ENCODE measurements around the gene WSCD2.

The WSCD2 gene

DNA sequence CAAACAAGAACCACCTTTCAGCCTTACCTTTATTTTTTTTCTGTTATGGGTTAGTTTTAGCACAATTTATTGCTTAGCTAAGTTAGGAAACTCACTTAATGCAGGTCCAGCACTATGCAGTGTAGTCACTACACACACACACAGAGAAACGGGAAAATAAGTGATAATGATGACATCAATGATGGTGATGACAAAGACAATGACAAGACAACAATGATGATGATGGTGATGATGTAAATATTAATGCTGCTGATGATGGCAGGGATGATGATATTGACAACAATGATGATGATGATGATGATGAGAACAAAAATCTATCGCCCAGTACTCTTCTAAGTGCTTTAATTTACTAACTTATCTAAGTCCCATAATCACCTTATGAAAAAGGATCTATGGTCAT, 41.1 kb downstream of the WSCD2 start:
- DNase-seq (ENCODE audit: extremely low spot score): no peak
- CTCF ChIA-PET: no interaction called here
- POLR2A ChIA-PET: no interaction called here
- TF ChIP-seq, protein P1, sequence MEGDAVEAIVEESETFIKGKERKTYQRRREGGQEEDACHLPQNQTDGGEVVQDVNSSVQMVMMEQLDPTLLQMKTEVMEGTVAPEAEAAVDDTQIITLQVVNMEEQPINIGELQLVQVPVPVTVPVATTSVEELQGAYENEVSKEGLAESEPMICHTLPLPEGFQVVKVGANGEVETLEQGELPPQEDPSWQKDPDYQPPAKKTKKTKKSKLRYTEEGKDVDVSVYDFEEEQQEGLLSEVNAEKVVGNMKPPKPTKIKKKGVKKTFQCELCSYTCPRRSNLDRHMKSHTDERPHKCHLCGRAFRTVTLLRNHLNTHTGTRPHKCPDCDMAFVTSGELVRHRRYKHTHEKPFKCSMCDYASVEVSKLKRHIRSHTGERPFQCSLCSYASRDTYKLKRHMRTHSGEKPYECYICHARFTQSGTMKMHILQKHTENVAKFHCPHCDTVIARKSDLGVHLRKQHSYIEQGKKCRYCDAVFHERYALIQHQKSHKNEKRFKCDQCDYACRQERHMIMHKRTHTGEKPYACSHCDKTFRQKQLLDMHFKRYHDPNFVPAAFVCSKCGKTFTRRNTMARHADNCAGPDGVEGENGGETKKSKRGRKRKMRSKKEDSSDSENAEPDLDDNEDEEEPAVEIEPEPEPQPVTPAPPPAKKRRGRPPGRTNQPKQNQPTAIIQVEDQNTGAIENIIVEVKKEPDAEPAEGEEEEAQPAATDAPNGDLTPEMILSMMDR (IDR thresholded peaks at IDR 0.05; ENCODE audit: control extremely low read depth, extremely low read depth, low read depth, missing control alignments): no peak

DNA sequence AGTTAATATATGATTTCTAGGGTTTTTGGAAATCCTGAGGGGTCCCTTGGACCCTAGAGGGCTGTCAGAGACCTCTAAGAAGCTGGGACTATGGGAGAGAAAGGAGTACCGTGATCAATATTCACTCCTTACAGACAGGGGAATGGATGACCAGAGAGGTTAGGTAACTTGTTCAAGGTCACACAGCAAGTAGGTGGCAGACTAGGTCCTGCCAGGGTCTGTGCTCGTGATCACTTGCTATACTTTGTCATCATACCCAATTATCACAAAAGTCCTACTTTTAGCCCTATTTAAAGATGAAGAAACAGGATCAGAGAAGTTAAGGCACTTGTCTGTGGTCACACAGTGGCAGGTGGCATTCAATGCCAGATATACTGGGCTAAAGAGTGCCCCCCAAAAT, 42.9 kb downstream of the WSCD2 start:
- CTCF ChIA-PET: interaction anchor here (0.8 kb wide), 1 partner anchor 10 kb away, joined by 3 read pairs; no protein-coding TSS in a partner anchor
- DNase-seq (ENCODE audit: extremely low spot score): no peak
- TF ChIP-seq, protein P1 (IDR thresholded peaks at IDR 0.05; ENCODE audit: control extremely low read depth, extremely low read depth, low read depth, missing control alignments): no peak
- POLR2A ChIA-PET: no interaction called here

DNA sequence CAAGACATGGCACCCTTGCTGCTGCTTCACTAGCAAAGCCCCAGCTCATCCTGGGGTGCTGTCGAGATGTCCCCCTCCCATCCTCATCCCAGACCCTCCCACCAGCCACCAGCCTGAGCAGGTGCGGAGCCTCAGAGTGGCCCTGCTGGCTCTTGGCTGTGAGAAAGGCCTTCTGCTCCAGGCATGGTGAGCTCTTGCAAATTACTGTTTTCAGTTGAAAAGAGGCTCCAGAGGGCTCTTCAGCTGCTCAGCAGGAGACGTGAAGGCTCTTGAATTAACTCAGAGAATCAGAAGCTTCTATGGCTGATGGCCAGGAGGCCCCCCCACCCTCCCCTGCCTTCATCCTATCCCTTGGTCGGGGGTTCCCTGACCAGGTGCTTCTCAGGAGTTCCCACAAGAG, 44.1 kb downstream of the WSCD2 start:
- ChIA-PET CTCF (interaction anchor here (0.8 to 1.4 kb wide), 3 partner anchors 9 to 22 kb away, joined by 3 to 5 read pairs (median 4); no protein-coding TSS in a partner anchor), POLR2A (no interaction called here)
- no peak for DNase-seq (ENCODE audit: extremely low spot score)
- TF ChIP-seq, protein P1 (IDR thresholded peaks at IDR 0.05; ENCODE audit: control extremely low read depth, extremely low read depth, low read depth, missing control alignments): no peak

DNA sequence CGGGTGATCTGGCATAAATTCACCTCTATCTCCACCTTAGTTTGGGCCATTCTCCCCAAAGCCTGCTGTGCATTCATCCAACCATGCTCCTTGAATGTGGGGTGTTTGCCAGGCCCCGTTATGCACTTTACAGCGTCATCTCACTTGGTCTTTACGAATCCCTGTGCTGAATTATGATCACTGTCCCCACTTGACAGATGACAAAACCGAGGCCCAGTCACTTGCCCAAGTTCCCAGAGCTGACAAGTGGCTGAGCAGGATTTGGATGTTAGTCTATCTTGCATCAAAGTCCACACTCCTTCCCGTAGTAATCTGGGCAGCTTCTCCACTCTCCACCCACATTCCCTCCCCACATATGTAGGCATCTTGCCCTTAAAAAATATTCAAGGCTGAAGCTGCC, 44.8 kb downstream of the WSCD2 start:
- no peak for DNase-seq (ENCODE audit: extremely low spot score)
- CTCF ChIA-PET: interaction anchor here (0.9 to 1.4 kb wide), 2 partner anchors 21 to 283 kb away, joined by 3 to 5 read pairs; no protein-coding TSS in a partner anchor
- TF ChIP-seq, protein P1 (IDR thresholded peaks at IDR 0.05; ENCODE audit: control extremely low read depth, extremely low read depth, low read depth, missing control alignments): no peak
- POLR2A ChIA-PET: no interaction called here

DNA sequence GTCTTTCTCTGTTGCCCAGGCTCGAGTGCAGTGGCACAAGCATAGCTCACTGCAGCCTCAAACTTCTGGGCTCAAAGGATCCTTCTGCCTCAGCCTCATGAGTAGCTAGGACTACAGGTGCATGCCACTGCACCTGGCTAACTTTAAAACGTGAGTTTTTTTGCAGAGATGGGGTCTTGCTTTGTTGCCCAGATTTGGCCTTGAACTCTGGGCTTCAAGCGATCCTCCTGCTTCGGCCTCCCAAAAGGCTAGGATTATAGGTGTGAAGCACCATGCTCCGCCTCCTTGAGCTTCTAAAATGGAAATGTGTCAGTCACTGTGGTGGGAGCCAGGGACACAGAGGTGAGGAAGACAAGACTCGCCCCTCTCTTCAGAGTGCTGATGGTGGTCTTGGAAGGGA, 45.6 kb downstream of the WSCD2 start:
- TF ChIP-seq, protein P1 (IDR thresholded peaks at IDR 0.05; ENCODE audit: control extremely low read depth, extremely low read depth, low read depth, missing control alignments): no peak
- ChIA-PET POLR2A (no interaction called here), CTCF (interaction anchor here (0.9 to 1.4 kb wide), 2 partner anchors 20 to 282 kb away, joined by 3 to 5 read pairs; no protein-coding TSS in a partner anchor)
- DNase-seq (ENCODE audit: extremely low spot score): no peak

DNA sequence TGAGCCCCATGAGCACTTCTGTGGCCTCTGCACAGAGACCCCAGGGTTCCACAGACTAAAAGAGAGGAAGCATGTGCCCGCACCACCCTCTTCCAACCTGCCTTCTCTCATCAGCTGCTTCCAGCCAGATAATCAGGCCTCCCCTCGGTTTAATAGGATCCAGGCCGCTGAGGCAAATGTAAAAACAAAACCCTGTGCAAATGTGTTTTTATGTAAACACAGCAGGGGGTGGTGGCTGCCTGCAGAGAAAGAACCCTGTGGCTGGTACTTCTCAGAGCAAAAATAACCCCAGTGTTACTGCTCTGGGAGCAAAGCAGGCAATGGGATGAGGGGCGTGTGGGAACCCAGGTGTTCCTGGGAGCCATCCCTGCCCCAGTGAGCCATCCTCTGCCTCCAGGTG, 46.2 kb downstream of the WSCD2 start:
- ChIA-PET CTCF (no interaction called here), POLR2A (no interaction called here)
- no peak for DNase-seq (ENCODE audit: extremely low spot score)
- TF ChIP-seq, protein P1 (IDR thresholded peaks at IDR 0.05; ENCODE audit: control extremely low read depth, extremely low read depth, low read depth, missing control alignments): no peak

DNA sequence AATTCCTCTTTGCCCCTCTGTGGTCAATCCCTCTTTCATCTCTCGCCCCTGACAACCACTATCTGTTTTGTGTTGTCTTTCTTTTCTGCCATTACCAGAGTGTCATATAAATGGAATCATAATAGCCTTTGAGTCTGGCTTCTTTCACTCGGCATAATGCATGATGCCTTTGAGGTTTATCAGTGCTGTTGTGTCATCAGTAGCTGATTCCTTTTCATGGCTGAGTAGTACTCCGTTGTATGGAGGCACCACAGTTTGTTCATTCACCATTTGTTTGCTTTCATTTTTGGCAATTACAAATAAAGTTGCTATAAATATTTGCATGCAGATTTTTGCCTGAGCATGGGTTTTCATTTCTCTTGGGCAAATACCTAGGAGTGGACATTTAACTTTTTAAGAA, 47.2 kb downstream of the WSCD2 start:
- DNase-seq (ENCODE audit: extremely low spot score): no peak
- ChIA-PET CTCF (no interaction called here), POLR2A (no interaction called here)
- TF ChIP-seq, protein P1 (IDR thresholded peaks at IDR 0.05; ENCODE audit: control extremely low read depth, extremely low read depth, low read depth, missing control alignments): no peak
